Astrocyte (in vitro differentiated cells and primary cell): ENCODE data around the gene RTL3. TPM values are rescaled to one million over a fixed set of nuclear protein-coding genes. Genes with fewer than 3 reads are reported as not detected.

ENCODE experiments used
- DNase-seq: peaks from one replicate; pipeline ENCODE4 v3.0.0-alpha.2; 2010; ENCODE audit warnings: low read depth
- FAIRE-seq: peaks from 2 replicates; lab custom pipeline; 2011; peaks lifted over from hg19 to GRCh38; lab: Jason Lieb, UNC
- H2AFZ ChIP-seq: 2 replicates; pipeline ENCODE4 v1.6.0; 2012; ENCODE audit warnings: low read depth, low read length, inconsistent platforms
- H3K27ac ChIP-seq: 2 replicates; pipeline ENCODE4 v1.5.1; 2011; ENCODE audit warnings: low read depth, low read length, inconsistent platforms
- H3K27me3 ChIP-seq: 2 replicates; pipeline ENCODE4 v1.6.0; 2011; ENCODE audit warnings: low read length, inconsistent platforms; ENCODE audit not compliant: insufficient read depth
- H3K36me3 ChIP-seq: 2 replicates; pipeline ENCODE4 v1.5.1; 2011; ENCODE audit warnings: low read length, inconsistent platforms; ENCODE audit not compliant: insufficient read depth
- H3K4me1 ChIP-seq: 2 replicates; pipeline ENCODE4 v1.5.1; 2011; ENCODE audit warnings: low read length, inconsistent platforms; ENCODE audit not compliant: insufficient read depth
- H3K4me2 ChIP-seq: 2 replicates; pipeline ENCODE4 v1.6.0; 2012; ENCODE audit warnings: low read length, inconsistent platforms
- H3K4me3 ChIP-seq: 2 replicates; pipeline ENCODE4 v1.5.1; 2011; ENCODE audit warnings: low read depth, mild to moderate bottlenecking, low read length, inconsistent platforms; ENCODE audit not compliant: insufficient read depth
- H3K79me2 ChIP-seq: 2 replicates; pipeline ENCODE4 v1.6.0; 2012; ENCODE audit warnings: mild to moderate bottlenecking, low read length, inconsistent platforms; ENCODE audit not compliant: insufficient read depth
- H3K9ac ChIP-seq: 2 replicates; pipeline ENCODE4 v1.6.0; 2012; ENCODE audit warnings: mild to moderate bottlenecking, low read length, inconsistent platforms
- H3K9me3 ChIP-seq: 2 replicates; pipeline ENCODE4 v1.5.1; 2012; ENCODE audit warnings: low read depth, mild to moderate bottlenecking, low read length, inconsistent platforms; ENCODE audit not compliant: insufficient read depth
- H4K20me1 ChIP-seq: 2 replicates; pipeline ENCODE4 v1.6.0; 2012; ENCODE audit warnings: low read length, inconsistent platforms; ENCODE audit not compliant: insufficient read depth
- H3K27ac Mint-ChIP-seq: one replicate; pipeline ENCODE4 v1.8.0; 2021; ENCODE audit warnings: mild to moderate bottlenecking, mixed read lengths; ENCODE audit not compliant: unreplicated experiment
- H3K27me3 Mint-ChIP-seq: one replicate; pipeline ENCODE4 v1.8.0; 2021; ENCODE audit warnings: low read depth, mixed read lengths; ENCODE audit not compliant: unreplicated experiment
- H3K36me3 Mint-ChIP-seq: one replicate; pipeline ENCODE4 v1.8.0; 2021; ENCODE audit warnings: low read depth, mixed read lengths; ENCODE audit not compliant: unreplicated experiment
- H3K4me1 Mint-ChIP-seq: one replicate; pipeline ENCODE4 v1.8.0; 2021; ENCODE audit warnings: low read depth, mixed read lengths; ENCODE audit not compliant: unreplicated experiment
- H3K4me3 Mint-ChIP-seq: one replicate; pipeline ENCODE4 v1.8.0; 2021; ENCODE audit warnings: mild to moderate bottlenecking, moderate library complexity, mixed read lengths; ENCODE audit not compliant: unreplicated experiment
- H3K9me3 Mint-ChIP-seq: one replicate; pipeline ENCODE4 v1.8.0; 2021; ENCODE audit warnings: mild to moderate bottlenecking, mixed read lengths; ENCODE audit not compliant: unreplicated experiment
- CTCF ChIP-seq: IDR thresholded peaks from 2 replicates; pipeline ENCODE4 v1.5.1; 2011; ENCODE audit warnings: low read depth, mild to moderate bottlenecking, inconsistent platforms, low read length, moderate library complexity; ENCODE audit not compliant: insufficient read depth
- EZH2 ChIP-seq: IDR thresholded peaks from 2 replicates; pipeline ENCODE4 v1.6.1; 2012; ENCODE audit warnings: mild to moderate bottlenecking, low read length, inconsistent platforms; ENCODE audit not compliant: insufficient read depth
- total RNA-seq: library from RNA; stranded (reverse); gene quantifications from 2 replicates; pipeline ENCODE4 v1.2.1, GENCODE V29; 2021

RTL3 gene
- total RNA-seq, 1 donor from 2014 or later = 0.95 TPM

GRCh38 chrX:78665342-78665741, 6.2 kb upstream of the RTL3 start:
- Histone ChIP-seq H3K4me2 (no peak overlapping the region), H3K79me2 (no peaks in the 10 kb centered on the region), H2AFZ (no peak overlapping the region), H3K9ac (no peak overlapping the region), H3K27me3 (no peaks in the 10 kb centered on the region), H3K4me1 (no peaks in the 10 kb centered on the region), H3K9me3 (no peaks in the 10 kb centered on the region), H3K36me3 (no peaks in the 10 kb centered on the region), H3K4me3 (no peak overlapping the region), H4K20me1 (no peaks in the 10 kb centered on the region), H3K27ac (no peak overlapping the region)
- Mint-ChIP-seq H3K27ac (peak overlapping the region; percentile 49), H3K4me3 (no peak overlapping the region), H3K4me1 (peaks cover 13% of the 10 kb centered on the region), H3K36me3 (no peaks in the 10 kb centered on the region), H3K9me3 (peaks cover 3% of the 10 kb centered on the region), H3K27me3 (no peaks in the 10 kb centered on the region)
- no peak for TF ChIP-seq CTCF
- TF ChIP-seq EZH2 = no peak
- FAIRE-seq = no peak
- peak; percentile 24 for DNase-seq

DNA sequence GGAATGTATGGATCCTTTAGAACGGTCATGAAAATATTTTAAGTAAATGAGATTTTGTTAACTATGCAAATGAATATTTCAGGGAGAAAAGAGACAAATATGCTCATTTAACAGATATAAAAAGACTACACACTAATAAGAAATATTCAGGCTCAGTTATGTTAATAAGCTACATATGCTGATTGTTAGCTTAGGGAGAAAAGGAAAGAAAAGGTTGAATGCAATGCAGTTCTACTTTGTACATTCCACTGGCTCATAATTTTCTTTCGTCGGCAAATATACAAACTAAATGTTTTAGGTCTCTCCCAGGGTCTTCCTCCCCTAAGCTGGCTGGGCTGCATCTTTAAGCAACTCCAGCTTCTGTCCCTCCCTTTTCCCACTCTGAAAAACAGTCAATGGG, 2.7 kb upstream of the RTL3 start:
- peaks cover 11% of the 10 kb centered on the region for H3K4me1 ChIP-seq
- no peaks in the 10 kb centered on the region for H3K36me3 ChIP-seq
- peaks cover 2% of the 10 kb centered on the region for H3K9me3 Mint-ChIP-seq
- no peak for TF ChIP-seq EZH2
- no peak for TF ChIP-seq CTCF
- H3K79me2 ChIP-seq = no peaks in the 10 kb centered on the region
- no peak overlapping the region for H3K4me3 ChIP-seq
- no peaks in the 10 kb centered on the region for H3K27me3 ChIP-seq
- H3K27ac ChIP-seq = no peak overlapping the region
- no peaks in the 10 kb centered on the region for H3K27me3 Mint-ChIP-seq
- no peaks in the 10 kb centered on the region for H3K9me3 ChIP-seq
- H3K9ac ChIP-seq = no peak overlapping the region
- H3K27ac Mint-ChIP-seq = no peak overlapping the region
- no peak overlapping the region for H3K4me2 ChIP-seq
- no peaks in the 10 kb centered on the region for H4K20me1 ChIP-seq
- no peak overlapping the region for H2AFZ ChIP-seq
- no peak overlapping the region for H3K4me3 Mint-ChIP-seq
- no peaks in the 10 kb centered on the region for H3K36me3 Mint-ChIP-seq
- FAIRE-seq (peak; percentile 97), DNase-seq (no peak)
- H3K4me1 Mint-ChIP-seq = peaks cover 12% of the 10 kb centered on the region

GRCh38 chrX:78659955-78660354, 827 bp upstream of the RTL3 start:
- peaks cover 11% of the 10 kb centered on the region for H3K4me1 Mint-ChIP-seq

More at GRCh38 chrX:78659955-78660354, 827 bp upstream of the RTL3 start:
- Mint-ChIP-seq H3K27me3 (no peaks in the 10 kb centered on the region), H3K36me3 (no peaks in the 10 kb centered on the region), H3K4me3 (no peak overlapping the region), H3K27ac (peak overlapping the region; percentile 73), H3K9me3 (no peaks in the 10 kb centered on the region)
- H4K20me1 ChIP-seq = no peaks in the 10 kb centered on the region
- peak overlapping the region; percentile 35 for H3K9ac ChIP-seq
- H3K79me2 ChIP-seq = no peaks in the 10 kb centered on the region
- no peak overlapping the region for H3K4me3 ChIP-seq
- H3K36me3 ChIP-seq = no peaks in the 10 kb centered on the region
- no peaks in the 10 kb centered on the region for H3K9me3 ChIP-seq
- no peak for TF ChIP-seq CTCF
- TF ChIP-seq EZH2 = no peak
- H3K27ac ChIP-seq = peak overlapping the region; percentile 66
- DNase-seq = peak; percentile 10
- H3K4me1 ChIP-seq = peaks cover 11% of the 10 kb centered on the region
- H3K27me3 ChIP-seq = no peaks in the 10 kb centered on the region
- H3K4me2 ChIP-seq = peak overlapping the region; percentile 72
- no peak for FAIRE-seq
- no peak overlapping the region for H2AFZ ChIP-seq
